ENCODE results near the gene NOL3. TPM values are rescaled to one million over a fixed set of nuclear protein-coding genes. Genes with fewer than 3 reads are reported as not detected.

NOL3 gene
- total and polyA plus RNA-seq, 3 experiments from 2014 or later, result 0.91 to 2.3 (median 2.1) TPM

- H3K27ac Mint-ChIP-seq, result peak overlapping the region in 1 of 8 donors; percentile 38
- DNase-seq, result no peak
- peaks cover 34% of the 10 kb centered on the region for H3K4me1 ChIP-seq (ENCODE audit: insufficient read depth, low read length)
- peaks cover 17% of the 10 kb centered on the region for H3K27me3 ChIP-seq (ENCODE audit: insufficient read depth, low read length, poor library complexity, severe bottlenecking)
- H3K36me3 Mint-ChIP-seq, result no peaks in the 10 kb centered on the region
- H3K9me3 ChIP-seq (ENCODE audit: low read length), result no peaks in the 10 kb centered on the region
- H3K27ac ChIP-seq (ENCODE audit: low read depth, low read length), result no peak overlapping the region
- POLR2A ChIA-PET, result interaction anchor here (0.6 to 1.2 kb wide), 5 partner anchors 8 to 36 kb away, joined by 3 to 6 read pairs (median 5); partner anchors contain the start of gene HSF4
- peak overlapping the region in 3 of 7 donors; percentile 35 to 83 (median 46) for H3K4me3 Mint-ChIP-seq
- H3K4me3 ChIP-seq (ENCODE audit: low read length), result peak overlapping the region; percentile 58
- H3K27me3 Mint-ChIP-seq, result peaks cover 12 to 15% of the 10 kb centered on the region in 2 donors
- H3K4me1 Mint-ChIP-seq, result peaks cover 43 to 66% (median 45%) of the 10 kb centered on the region in 3 donors
- H3K36me3 ChIP-seq (ENCODE audit: insufficient read depth, low read length), result no peaks in the 10 kb centered on the region
- no peaks in the 10 kb centered on the region for H3K9me3 Mint-ChIP-seq
- CTCF ChIA-PET, result interaction anchor here (1.3 to 4.8 kb wide), 9 partner anchors 10 to 196 kb away, joined by 4 to 30 read pairs (median 10); partner anchors contain the start of genes HSF4, MATCAP1 and TRADD
Observed at GRCh38 chr16:67174706-67175231, 4.4 kb downstream of the NOL3 start.

- no peaks in the 10 kb centered on the region for H3K9me3 Mint-ChIP-seq
- Histone ChIP-seq H3K27ac (ENCODE audit: low read depth, low read length) (no peak overlapping the region), H3K4me1 (ENCODE audit: insufficient read depth, low read length) (peaks cover 29% of the 10 kb centered on the region), H3K9me3 (ENCODE audit: low read length) (no peaks in the 10 kb centered on the region), H3K36me3 (ENCODE audit: insufficient read depth, low read length) (no peaks in the 10 kb centered on the region), H3K4me3 (ENCODE audit: low read length) (no peak overlapping the region), H3K27me3 (ENCODE audit: insufficient read depth, low read length, poor library complexity, severe bottlenecking) (peaks cover 6% of the 10 kb centered on the region)
- ChIA-PET CTCF (interaction anchor here (1.2 to 4.8 kb wide), 7 partner anchors 8 to 222 kb away, joined by 3 to 30 read pairs (median 10); partner anchors contain the start of genes HSF4 and MATCAP1), POLR2A (interaction anchor here (1.1 kb wide), 1 partner anchor 67 kb away, joined by 4 read pairs; no protein-coding TSS in a partner anchor)
- peak overlapping the region in 3 of 7 donors; percentile 4 to 73 (median 47) for H3K4me3 Mint-ChIP-seq
- DNase-seq, result no peak
- peaks cover 28 to 50% (median 35%) of the 10 kb centered on the region in 3 donors for H3K4me1 Mint-ChIP-seq
- no peaks in the 10 kb centered on the region for H3K36me3 Mint-ChIP-seq
- H3K27me3 Mint-ChIP-seq, result peaks cover 0 to 2% of the 10 kb centered on the region in 2 donors
- peak overlapping the region in 2 of 8 donors; percentile 36 to 51 for H3K27ac Mint-ChIP-seq
Observed at GRCh38 chr16:67176662-67177061, 6.3 kb downstream of the NOL3 start.

- H3K4me1 ChIP-seq (ENCODE audit: insufficient read depth, low read length), result peaks cover 32% of the 10 kb centered on the region
- peak overlapping the region; percentile 39 for H3K4me3 ChIP-seq (ENCODE audit: low read length)
- H3K27me3 Mint-ChIP-seq, result no peaks in the 10 kb centered on the region
- H3K36me3 Mint-ChIP-seq, result no peaks in the 10 kb centered on the region
- peak; percentile 43 to 75 (median 49) for DNase-seq
- ChIA-PET CTCF (interaction anchor here (1.0 to 3.1 kb wide), 4 partner anchors 7 to 23 kb away, joined by 3 to 18 read pairs (median 4); partner anchors contain the start of gene MATCAP1), POLR2A (no interaction called here)
- no peak overlapping the region for H3K27ac ChIP-seq (ENCODE audit: low read depth, low read length)
- H3K9me3 Mint-ChIP-seq, result no peaks in the 10 kb centered on the region
- peak overlapping the region; percentile 64 to 75 (median 71) for H3K4me3 Mint-ChIP-seq
- H3K27ac Mint-ChIP-seq, result peak overlapping the region in 3 of 8 donors; percentile 31 to 88 (median 54)
- H3K4me1 Mint-ChIP-seq, result peaks cover 24 to 46% (median 31%) of the 10 kb centered on the region in 3 donors
- peaks cover 6% of the 10 kb centered on the region for H3K27me3 ChIP-seq (ENCODE audit: insufficient read depth, low read length, poor library complexity, severe bottlenecking)
- H3K36me3 ChIP-seq (ENCODE audit: insufficient read depth, low read length), result no peaks in the 10 kb centered on the region
- H3K9me3 ChIP-seq (ENCODE audit: low read length), result no peaks in the 10 kb centered on the region
Observed at GRCh38 chr16:67177743-67178699, 7.7 kb downstream of the NOL3 start.

- no peaks in the 10 kb centered on the region for H3K9me3 ChIP-seq (ENCODE audit: low read length)
- H3K36me3 ChIP-seq (ENCODE audit: insufficient read depth, low read length), result no peaks in the 10 kb centered on the region
- DNase-seq, result no peak
- no peaks in the 10 kb centered on the region for H3K36me3 Mint-ChIP-seq
- CTCF ChIA-PET, result interaction anchor here (1.7 kb wide), 1 partner anchor 24 kb away, joined by 6 read pairs; no protein-coding TSS in a partner anchor
- peaks cover 2% of the 10 kb centered on the region for H3K27me3 ChIP-seq (ENCODE audit: insufficient read depth, low read length, poor library complexity, severe bottlenecking)
- no peak overlapping the region for H3K27ac ChIP-seq (ENCODE audit: low read depth, low read length)
- H3K27me3 Mint-ChIP-seq, result no peaks in the 10 kb centered on the region
- H3K4me3 Mint-ChIP-seq, result peak overlapping the region in 1 of 7 donors; percentile 46
- POLR2A ChIA-PET, result no interaction called here
- H3K4me1 Mint-ChIP-seq, result peaks cover 13 to 36% (median 20%) of the 10 kb centered on the region in 3 donors
- no peak overlapping the region for H3K27ac Mint-ChIP-seq
- H3K9me3 Mint-ChIP-seq, result no peaks in the 10 kb centered on the region
- peaks cover 24% of the 10 kb centered on the region for H3K4me1 ChIP-seq (ENCODE audit: insufficient read depth, low read length)
- H3K4me3 ChIP-seq (ENCODE audit: low read length), result no peak overlapping the region
Observed at GRCh38 chr16:67179421-67180080, 9.2 kb downstream of the NOL3 start.

GRCh38 chr16:67180166-67180565, 9.8 kb downstream of the NOL3 start:
- H3K27me3 Mint-ChIP-seq, result no peaks in the 10 kb centered on the region
- ChIA-PET POLR2A (no interaction called here), CTCF (interaction anchor here (11.3 kb wide), 1 partner anchor 22 kb away, joined by 205 read pairs; the partner anchor contains the start of genes B3GNT9, FBXL8, HSF4 and TRADD)
- no peak for DNase-seq
- no peaks in the 10 kb centered on the region for H3K36me3 Mint-ChIP-seq
- Histone ChIP-seq H3K4me3 (ENCODE audit: low read length) (no peak overlapping the region), H3K4me1 (ENCODE audit: insufficient read depth, low read length) (peaks cover 26% of the 10 kb centered on the region), H3K27me3 (ENCODE audit: insufficient read depth, low read length, poor library complexity, severe bottlenecking) (no peaks in the 10 kb centered on the region), H3K27ac (ENCODE audit: low read depth, low read length) (no peak overlapping the region), H3K36me3 (ENCODE audit: insufficient read depth, low read length) (no peaks in the 10 kb centered on the region), H3K9me3 (ENCODE audit: low read length) (no peaks in the 10 kb centered on the region)
- no peaks in the 10 kb centered on the region for H3K9me3 Mint-ChIP-seq
- H3K4me3 Mint-ChIP-seq, result no peak overlapping the region
- no peak overlapping the region for H3K27ac Mint-ChIP-seq
- H3K4me1 Mint-ChIP-seq, result peaks cover 15 to 39% (median 21%) of the 10 kb centered on the region in 3 donors

- no peak for DNase-seq
- no peak overlapping the region for H3K4me3 Mint-ChIP-seq
- Histone ChIP-seq H3K27me3 (ENCODE audit: insufficient read depth, low read length, poor library complexity, severe bottlenecking) (no peaks in the 10 kb centered on the region), H3K9me3 (ENCODE audit: low read length) (no peaks in the 10 kb centered on the region), H3K4me3 (ENCODE audit: low read length) (no peak overlapping the region), H3K27ac (ENCODE audit: low read depth, low read length) (no peak overlapping the region), H3K4me1 (ENCODE audit: insufficient read depth, low read length) (peaks cover 34% of the 10 kb centered on the region), H3K36me3 (ENCODE audit: insufficient read depth, low read length) (no peaks in the 10 kb centered on the region)
- POLR2A ChIA-PET, result interaction anchor here (0.6 kb wide), 1 partner anchor 37 kb away, joined by 4 read pairs; no protein-coding TSS in a partner anchor
- H3K4me1 Mint-ChIP-seq, result peaks cover 21 to 41% (median 22%) of the 10 kb centered on the region in 3 donors
- no peak overlapping the region for H3K27ac Mint-ChIP-seq
- H3K36me3 Mint-ChIP-seq, result no peaks in the 10 kb centered on the region
- no peaks in the 10 kb centered on the region for H3K9me3 Mint-ChIP-seq
- peaks cover 0 to 4% of the 10 kb centered on the region in 2 donors for H3K27me3 Mint-ChIP-seq
- CTCF ChIA-PET, result interaction anchor here (11.3 kb wide), 1 partner anchor 23 kb away, joined by 205 read pairs; the partner anchor contains the start of genes B3GNT9, FBXL8, HSF4 and TRADD
Observed at GRCh38 chr16:67181346-67181745, 11.0 kb downstream of the NOL3 start.

DNA sequence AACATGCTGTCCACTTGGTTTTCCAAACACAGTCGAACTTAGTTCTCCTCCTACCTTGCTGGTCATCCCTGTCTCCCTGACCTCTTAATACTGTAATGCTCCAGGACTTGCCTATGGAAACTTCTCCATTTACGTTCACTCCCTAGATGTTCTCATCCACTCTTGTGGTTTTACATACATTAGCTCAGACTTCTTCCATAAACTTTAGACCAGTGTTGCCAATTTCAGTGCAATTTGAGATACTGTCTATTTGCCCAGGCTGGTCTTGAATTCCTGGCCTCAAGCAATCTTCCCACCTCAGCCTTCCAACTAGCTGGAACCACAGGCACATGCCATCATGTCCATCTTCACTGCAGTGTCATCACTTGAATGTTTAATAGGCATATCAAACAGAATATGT, 11.9 kb downstream of the NOL3 start:
- Mint-ChIP-seq H3K9me3 (no peaks in the 10 kb centered on the region), H3K27me3 (peaks cover 0 to 4% of the 10 kb centered on the region in 2 donors), H3K36me3 (no peaks in the 10 kb centered on the region), H3K4me3 (no peak overlapping the region), H3K4me1 (peaks cover 17 to 36% (median 18%) of the 10 kb centered on the region in 3 donors), H3K27ac (no peak overlapping the region)
- no peak overlapping the region for H3K4me3 ChIP-seq (ENCODE audit: low read length)
- no peaks in the 10 kb centered on the region for H3K9me3 ChIP-seq (ENCODE audit: low read length)
- H3K36me3 ChIP-seq (ENCODE audit: insufficient read depth, low read length), result no peaks in the 10 kb centered on the region
- ChIA-PET CTCF (interaction anchor here (0.8 to 11.3 kb wide), 4 partner anchors 9 to 223 kb away, joined by 3 to 205 read pairs (median 6); partner anchors contain the start of genes B3GNT9, FBXL8, HSF4 and NOL3), POLR2A (interaction anchor here (0.6 kb wide), 1 partner anchor 562 kb away, joined by 3 read pairs; no protein-coding TSS in a partner anchor)
- no peak for DNase-seq
- H3K27me3 ChIP-seq (ENCODE audit: insufficient read depth, low read length, poor library complexity, severe bottlenecking), result no peaks in the 10 kb centered on the region
- peaks cover 34% of the 10 kb centered on the region for H3K4me1 ChIP-seq (ENCODE audit: insufficient read depth, low read length)
- no peak overlapping the region for H3K27ac ChIP-seq (ENCODE audit: low read depth, low read length)
